ENCODE data around the gene LIMCH1. TPM values are rescaled to one million over a fixed set of nuclear protein-coding genes. Genes with fewer than 3 reads are reported as not detected.

LIMCH1 gene
- total RNA-seq, 4 donors from 2014 or later = 8.5 to 32.6 (median 27.0) TPM

DNA sequence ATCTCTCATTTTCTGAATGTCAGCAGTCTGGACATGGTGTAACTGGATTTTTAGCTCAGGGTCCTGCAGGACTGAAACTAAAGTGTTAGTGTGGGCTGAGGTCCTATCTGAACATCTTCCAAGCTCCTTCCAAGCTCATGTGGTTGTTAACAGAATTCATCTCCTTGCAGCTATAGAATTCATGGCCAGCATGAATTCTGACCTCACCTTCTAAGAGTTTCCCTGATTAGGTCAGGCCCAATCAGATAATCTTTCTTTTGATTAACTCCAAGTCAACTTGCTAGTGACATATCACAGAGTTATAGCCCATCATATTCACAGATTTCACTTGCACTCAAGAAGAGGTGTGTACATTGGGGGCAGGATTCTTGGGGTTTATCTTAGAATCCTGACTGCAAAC is 59.5 kb downstream of the LIMCH1 start:
- no peak for TF ChIP-seq CTCF (IDR thresholded peaks at IDR 0.05)
- TF ChIP-seq POLR2AphosphoS5 (IDR thresholded peaks at IDR 0.05) = no peak
- TF ChIP-seq POLR2A (IDR thresholded peaks at IDR 0.05) = no peak
- no peak for TF ChIP-seq EP300 (IDR thresholded peaks at IDR 0.05)
- no peak overlapping the region for H3K27ac ChIP-seq
- H3K4me3 ChIP-seq = no peak overlapping the region
- DNase-seq (ENCODE audit: low spot score in 2 of 2) = no peak
- H3K27me3 ChIP-seq = no peaks in the 10 kb centered on the region
- no peaks in the 10 kb centered on the region for H3K9me3 ChIP-seq
- no peaks in the 10 kb centered on the region for H3K36me3 ChIP-seq
- peaks cover 5% of the 10 kb centered on the region for H3K4me1 ChIP-seq

DNA sequence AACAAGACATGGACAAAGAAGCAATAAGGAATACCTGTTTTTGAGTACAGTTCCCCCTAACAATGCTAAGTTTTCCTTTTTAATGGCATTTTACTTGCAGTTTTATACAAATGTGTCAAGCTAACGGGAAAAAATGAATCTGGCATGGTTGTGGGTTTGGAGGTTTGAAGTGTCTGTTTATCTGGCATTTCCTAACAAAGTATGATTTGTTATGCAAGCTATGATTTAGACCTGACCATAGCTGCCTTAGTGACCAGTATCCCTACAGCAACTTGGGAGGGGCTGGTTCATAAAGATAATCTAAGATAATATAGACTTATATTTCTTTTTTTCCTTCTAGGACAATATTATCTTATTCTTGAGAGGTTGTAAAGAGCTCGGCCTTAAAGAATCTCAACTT is 60.6 kb downstream of the LIMCH1 start:
- no peak overlapping the region for H3K27ac ChIP-seq
- peaks cover 5% of the 10 kb centered on the region for H3K4me1 ChIP-seq
- H3K9me3 ChIP-seq = no peaks in the 10 kb centered on the region
- DNase-seq (ENCODE audit: low spot score in 2 of 2) = no peak
- no peaks in the 10 kb centered on the region for H3K36me3 ChIP-seq
- no peaks in the 10 kb centered on the region for H3K27me3 ChIP-seq
- TF ChIP-seq CTCF (IDR thresholded peaks at IDR 0.05) (no peak), EP300 (IDR thresholded peaks at IDR 0.05) (no peak), POLR2A (IDR thresholded peaks at IDR 0.05) (no peak), POLR2AphosphoS5 (IDR thresholded peaks at IDR 0.05) (no peak)
- H3K4me3 ChIP-seq = no peak overlapping the region
- 77% methylated on average over 2 of the region's 2 CpGs for WGBS

GRCh38 chr4:41599192-41599786 is 61.3 kb downstream of the LIMCH1 start:
- Histone ChIP-seq H3K27me3 (no peaks in the 10 kb centered on the region), H3K36me3 (no peaks in the 10 kb centered on the region), H3K27ac (no peak overlapping the region), H3K9me3 (no peaks in the 10 kb centered on the region), H3K4me1 (peaks cover 5% of the 10 kb centered on the region), H3K4me3 (no peak overlapping the region)
- TF ChIP-seq CTCF (IDR thresholded peaks at IDR 0.05) = no peak
- TF ChIP-seq EP300 (IDR thresholded peaks at IDR 0.05) = no peak
- TF ChIP-seq POLR2AphosphoS5 (IDR thresholded peaks at IDR 0.05) = no peak
- TF ChIP-seq POLR2A (IDR thresholded peaks at IDR 0.05) = no peak
- no peak for DNase-seq (ENCODE audit: low spot score in 2 of 2)

- TF ChIP-seq CTCF (IDR thresholded peaks at IDR 0.05) (no peak), POLR2A (IDR thresholded peaks at IDR 0.05) (no peak), EP300 (IDR thresholded peaks at IDR 0.05) (no peak), POLR2AphosphoS5 (IDR thresholded peaks at IDR 0.05) (no peak)
Observed at GRCh38 chr4:41600243-41600912, 62.4 kb downstream of the LIMCH1 start.

GRCh38 chr4:41601025-41601424 is 63.1 kb downstream of the LIMCH1 start:
- H3K27ac ChIP-seq = no peak overlapping the region
- no peak for TF ChIP-seq EP300 (IDR thresholded peaks at IDR 0.05)
- TF ChIP-seq CTCF (IDR thresholded peaks at IDR 0.05) = no peak
- TF ChIP-seq POLR2A (IDR thresholded peaks at IDR 0.05) = no peak
- no peak for TF ChIP-seq POLR2AphosphoS5 (IDR thresholded peaks at IDR 0.05)
- H3K27me3 ChIP-seq = no peaks in the 10 kb centered on the region
- H3K9me3 ChIP-seq = no peaks in the 10 kb centered on the region
- DNase-seq (ENCODE audit: low spot score in 2 of 2) = no peak
- H3K4me3 ChIP-seq = no peak overlapping the region
- WGBS = 88% methylated on average over 1 of the region's 1 CpG
- H3K36me3 ChIP-seq = no peaks in the 10 kb centered on the region
- H3K4me1 ChIP-seq = no peaks in the 10 kb centered on the region

More at GRCh38 chr4:41600243-41600912, 62.4 kb downstream of the LIMCH1 start:
- WGBS = 77% methylated on average over 6 of the region's 6 CpGs
- no peaks in the 10 kb centered on the region for H3K27me3 ChIP-seq
- no peaks in the 10 kb centered on the region for H3K9me3 ChIP-seq
- no peak overlapping the region for H3K27ac ChIP-seq
- H3K4me1 ChIP-seq = no peaks in the 10 kb centered on the region
- no peaks in the 10 kb centered on the region for H3K36me3 ChIP-seq
- DNase-seq (ENCODE audit: low spot score in 2 of 2) = no peak
- no peak overlapping the region for H3K4me3 ChIP-seq

Data from suprapubic skin (tissue), 4 donors.